NCI-H2196 treated with DMSO at 0.1 percent for 48 hours (cell line): ENCODE data around the gene APBA3.

Experiments used
- DNase-seq: peaks from one replicate; lab custom pipeline; 2025; ENCODE audit not compliant: unreplicated experiment; lab: John Stamatoyannopoulos, UW

APBA3 gene

DNA sequence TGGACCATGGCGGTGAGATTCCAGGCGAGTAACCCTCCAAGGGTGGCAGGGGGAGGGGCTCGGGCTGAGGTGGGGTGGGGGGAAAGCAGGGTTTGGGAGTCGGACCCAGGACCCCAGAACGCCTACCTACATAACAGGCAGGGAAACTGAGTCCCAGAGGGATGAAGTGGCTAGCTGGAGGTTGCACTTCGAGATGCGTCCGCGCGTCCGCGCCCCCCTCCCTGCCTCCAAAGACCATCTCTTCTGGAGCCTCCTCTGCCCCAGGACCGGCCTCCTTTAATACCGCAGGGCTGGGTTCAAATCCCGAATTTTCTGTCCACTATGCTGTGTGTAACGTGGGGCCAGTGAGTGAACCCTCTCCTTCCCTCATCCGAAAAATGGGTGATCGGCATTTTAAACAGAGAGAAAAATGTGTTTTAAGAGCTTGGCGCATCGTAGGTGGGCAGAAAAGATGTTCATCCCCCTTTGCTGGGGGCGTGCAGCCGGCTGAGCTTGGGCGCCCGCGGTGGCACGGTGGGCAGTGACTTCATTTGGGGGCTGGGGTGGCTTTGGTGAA is 39.5 kb downstream of the APBA3 start:
- no peak for DNase-seq

DNA sequence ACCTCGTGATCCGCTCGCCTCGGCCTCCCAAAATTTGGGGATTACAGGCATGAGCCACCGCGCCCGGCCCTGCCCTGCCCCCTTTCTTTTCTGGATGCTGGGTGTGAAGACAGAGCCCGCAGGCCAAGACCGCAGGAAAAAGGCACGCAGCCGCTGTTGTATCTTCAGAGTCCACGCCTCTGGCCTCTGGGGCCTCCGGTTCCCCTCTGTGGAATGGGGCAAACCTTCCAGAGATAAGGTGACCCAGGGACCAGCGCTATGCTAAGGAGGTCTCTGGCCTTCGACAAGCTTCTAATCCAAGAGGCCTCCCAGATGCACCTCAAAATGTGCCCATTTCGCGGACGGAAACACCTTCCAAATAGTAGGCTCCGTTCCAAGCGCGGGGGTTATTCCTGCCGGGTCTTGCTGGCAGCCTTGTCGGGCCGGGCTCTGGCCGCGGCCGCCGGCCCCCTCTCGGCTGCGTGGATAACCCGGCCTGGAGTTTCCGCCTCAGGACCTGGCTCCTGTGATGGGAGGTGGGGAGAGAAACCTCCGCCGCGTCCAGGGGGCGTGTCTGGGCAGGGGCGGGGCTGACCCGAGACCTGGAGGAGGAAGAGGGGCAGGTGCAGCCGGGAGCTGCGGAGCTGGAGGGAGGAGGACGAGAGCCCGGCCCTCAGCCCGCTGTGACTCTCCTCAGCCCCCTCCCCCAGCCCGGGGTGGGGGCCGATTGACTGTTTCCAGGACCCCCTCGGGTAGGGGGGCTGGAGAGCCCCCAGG is 40.2 kb downstream of the APBA3 start:
- peak; percentile 92 for DNase-seq

DNA sequence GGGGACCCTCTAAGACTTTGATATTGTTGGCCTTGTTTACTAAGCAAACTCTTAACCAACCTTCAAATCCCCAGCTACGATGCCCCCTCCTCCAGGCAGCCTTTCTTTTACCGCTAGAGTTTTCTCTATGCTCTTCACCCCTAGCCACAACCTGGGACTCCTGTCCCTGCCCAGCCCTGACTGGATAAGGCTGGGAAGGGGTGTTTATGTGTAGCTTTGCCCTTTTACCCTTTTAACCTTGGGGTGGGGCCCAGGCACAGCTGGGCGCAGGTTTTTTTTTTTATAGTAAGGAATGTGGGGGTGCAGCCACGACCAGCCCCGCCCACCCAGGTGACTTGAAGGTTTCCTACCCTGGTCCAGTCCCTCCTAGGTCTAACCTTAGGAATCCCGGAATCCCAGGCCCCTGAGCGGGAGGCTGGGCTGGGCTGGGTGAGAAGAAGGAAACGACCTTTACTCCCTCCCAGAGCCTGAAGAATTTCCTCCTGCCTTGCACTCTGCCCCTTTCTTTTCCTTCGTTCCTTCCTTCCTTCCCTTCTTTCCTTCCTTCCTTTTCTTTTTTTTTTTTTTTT is 41.1 kb downstream of the APBA3 start:
- no peak for DNase-seq

DNA sequence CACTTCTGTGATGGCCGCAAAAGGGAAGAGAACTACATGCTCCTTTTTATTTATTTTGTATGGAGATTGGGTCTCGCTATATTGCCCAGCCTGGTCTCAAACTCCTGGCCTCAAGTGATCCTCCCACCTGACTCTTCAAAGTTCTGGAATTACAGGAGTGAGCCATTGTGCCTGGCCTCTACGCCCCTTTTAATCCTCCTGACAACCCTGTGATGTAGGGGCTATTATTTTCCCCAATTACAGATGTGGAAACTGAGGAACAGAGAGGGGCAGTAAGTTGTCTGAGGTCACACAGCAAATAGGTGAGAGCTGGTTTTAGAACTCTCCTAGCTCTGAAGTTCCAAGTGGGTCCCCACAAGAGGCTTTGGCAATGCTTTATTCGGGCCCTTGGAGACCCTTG is 41.6 kb downstream of the APBA3 start:
- no peak for DNase-seq

DNA sequence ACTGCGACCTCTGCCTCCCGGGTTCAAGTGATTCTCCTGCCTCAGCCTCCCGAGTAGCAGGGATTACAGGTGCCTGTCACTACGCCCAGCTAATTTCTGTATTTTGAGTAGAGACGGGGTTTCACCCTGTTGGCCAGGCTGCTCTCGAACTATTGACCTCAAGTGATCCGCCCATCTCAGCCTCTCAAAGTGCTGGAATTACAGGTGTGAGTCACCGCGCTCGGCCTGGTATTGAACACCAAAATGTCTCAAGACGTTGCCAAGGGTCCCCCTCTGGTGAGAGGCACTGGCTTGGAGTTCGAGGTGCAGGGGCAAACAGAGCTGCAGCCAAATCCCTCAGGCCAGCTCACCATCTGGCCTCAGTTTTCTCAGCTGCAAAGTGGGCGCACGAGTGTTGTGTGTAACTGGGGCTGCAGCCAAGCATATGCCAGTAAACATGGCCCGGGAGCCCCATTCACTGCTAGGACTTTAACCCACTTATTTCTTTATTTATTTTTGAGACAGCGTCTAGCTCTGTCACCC is 45.3 kb downstream of the APBA3 start:
- DNase-seq: no peak

DNA sequence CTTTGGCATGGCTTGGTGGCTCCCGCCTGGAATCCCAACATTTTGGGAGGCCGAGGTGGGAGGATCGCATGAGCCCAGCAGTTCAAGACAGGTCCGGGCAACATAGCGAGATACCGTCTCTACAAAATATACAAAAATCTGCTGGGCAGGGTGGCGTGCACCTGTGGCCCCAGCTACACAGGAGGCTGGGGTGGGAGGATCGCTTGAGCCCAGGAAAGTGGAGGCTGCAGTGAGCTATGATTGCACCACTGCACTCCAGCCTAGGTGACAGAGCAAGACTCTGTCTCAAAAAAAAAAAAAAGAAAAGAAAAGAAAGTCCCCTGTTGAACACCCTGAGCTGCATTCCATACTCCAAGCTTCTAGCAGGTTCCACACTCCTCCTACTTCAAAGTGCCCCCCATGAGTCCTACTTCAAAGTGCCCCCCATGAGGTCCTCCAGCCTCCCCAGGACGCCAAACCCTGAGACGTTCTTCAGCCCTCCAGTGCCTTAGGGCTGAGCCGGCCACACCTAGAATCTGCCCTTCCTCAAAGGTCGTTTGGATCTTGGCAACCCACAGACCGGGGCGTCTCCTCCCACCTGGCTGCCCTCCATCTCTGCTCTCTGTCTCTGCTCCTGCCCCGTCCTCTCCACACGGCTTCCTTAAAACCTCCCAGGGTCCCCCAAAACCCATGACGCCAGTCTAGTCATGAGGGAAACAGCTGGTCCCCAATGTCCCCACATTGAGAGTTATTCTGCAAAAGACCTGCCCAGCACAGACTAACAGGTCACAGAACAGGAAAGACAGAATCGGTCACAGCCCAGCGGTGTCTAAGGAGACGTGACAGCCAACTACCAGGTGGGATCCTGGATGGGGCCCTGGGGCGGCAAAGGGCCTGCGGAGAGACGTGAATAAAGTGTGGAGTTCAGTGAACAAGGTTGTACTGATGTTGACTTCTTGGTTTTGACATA is 48.6 kb downstream of the APBA3 start:
- DNase-seq: no peak

DNA sequence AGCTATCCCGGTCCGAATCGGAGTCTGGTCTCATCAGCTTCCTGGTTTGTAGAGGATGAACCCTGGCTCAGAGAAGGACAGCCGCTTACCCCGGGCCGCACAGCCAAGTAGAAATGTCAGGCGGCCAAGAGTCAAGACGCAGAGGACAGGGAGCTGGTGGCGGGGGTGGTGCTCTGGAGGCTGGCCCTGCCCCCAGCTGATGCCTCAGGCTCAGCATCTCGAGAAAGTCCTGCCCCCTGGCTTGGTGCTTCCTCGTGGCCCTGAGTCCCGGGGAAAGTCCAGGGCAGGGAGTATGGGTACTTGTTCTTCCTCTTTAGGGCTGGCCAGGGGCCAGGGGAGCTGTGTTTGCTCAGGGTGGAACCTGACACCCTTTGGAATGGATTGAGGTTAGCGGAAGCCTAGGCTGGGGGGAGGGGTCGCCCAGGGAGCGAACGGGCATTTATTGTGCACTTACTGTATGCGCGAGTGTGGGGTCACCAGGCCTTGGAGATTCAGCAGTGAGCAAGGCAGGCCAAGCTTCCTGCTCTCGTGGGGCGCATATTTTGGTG is 51.2 kb downstream of the APBA3 start:
- peak; percentile 79 for DNase-seq

DNA sequence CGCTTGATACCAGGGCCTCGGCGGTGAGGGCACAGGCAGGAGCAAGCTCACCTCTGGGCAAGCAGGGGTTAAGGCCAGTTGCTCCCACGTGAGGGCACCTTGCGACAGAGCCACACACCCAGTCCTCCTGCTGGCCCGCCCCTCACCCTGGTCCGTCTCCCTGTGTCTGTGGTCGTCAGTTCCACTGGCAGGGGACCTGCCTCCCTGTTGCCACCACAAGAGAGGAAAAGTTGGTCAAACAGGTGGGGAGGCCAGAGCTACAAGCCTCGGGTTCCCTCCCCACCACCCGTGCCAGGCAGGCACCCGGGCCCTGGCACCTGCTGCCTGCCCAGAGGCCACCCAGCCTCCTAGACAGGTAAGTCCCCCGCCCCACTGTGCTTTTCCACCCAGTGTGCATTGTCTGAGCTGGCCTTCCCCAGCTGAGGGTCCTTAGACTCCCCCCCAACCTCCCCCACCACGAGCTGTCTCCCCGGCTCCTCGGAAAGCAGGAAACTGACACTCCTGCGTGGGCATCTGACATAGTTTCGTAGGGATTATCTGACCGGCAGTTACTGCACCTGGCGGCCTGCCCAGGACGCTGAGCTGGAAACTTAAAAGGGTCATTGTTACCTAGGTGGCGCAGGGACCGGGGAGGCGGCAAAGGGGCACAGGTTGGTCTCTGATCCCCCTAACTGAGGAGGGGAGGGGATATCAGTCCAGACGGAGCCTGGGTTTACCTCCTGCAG is 53.1 kb downstream of the APBA3 start, which contains the start of gene TJP3:
Gene TJP3 (plus strand): TSS at position 178 of the 725 bp plus-strand sequence. CDS start 20,049 bp downstream, outside the sequence.
- DNase-seq: peak; percentile 36

DNA sequence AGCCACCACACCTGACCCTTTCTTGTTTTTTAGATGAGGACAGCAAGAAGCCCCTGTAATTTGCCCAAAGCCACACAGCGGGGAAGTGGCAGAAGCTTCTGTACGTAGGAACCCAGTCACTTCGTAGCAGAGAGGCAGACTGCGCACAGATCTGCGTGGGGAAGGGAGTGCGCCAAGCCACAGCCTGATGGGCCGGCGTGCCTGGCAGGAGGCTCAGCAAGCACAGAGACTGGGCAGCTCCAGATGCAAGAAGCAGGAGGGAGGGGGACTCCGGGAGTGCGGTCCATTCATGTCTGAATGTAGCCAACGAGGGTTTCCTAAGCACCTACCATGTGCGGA is 53.7 kb downstream of the APBA3 start:
- no peak for DNase-seq

DNA sequence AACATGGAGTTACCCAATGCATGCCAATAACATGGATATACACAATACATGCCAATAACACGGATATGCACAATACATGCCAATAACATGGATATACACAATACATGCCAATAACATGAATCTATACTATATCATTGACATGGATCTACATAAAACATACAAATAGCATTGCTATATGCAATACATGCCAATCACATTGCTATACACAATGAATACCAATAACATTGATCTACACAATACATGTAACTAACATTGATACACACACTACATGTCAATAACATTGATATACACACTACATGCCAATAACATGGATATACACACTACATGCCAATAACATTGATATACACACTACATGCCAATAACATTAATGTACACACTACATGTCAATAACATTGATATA is 60.3 kb downstream of the APBA3 start:
- no peak for DNase-seq
